SIG-M5 treated with dmso at 0.1 percent for 504 hours (cell line): ENCODE data around the gene CASP8.
A peak's percentile ranks its signal among the peaks of the same experiment; 100 is the strongest.

ENCODE experiments used
- DNase-seq: peaks from one replicate; lab custom pipeline; 2025; ENCODE audit not compliant: unreplicated experiment; lab: John Stamatoyannopoulos, UW

The CASP8 gene

DNA sequence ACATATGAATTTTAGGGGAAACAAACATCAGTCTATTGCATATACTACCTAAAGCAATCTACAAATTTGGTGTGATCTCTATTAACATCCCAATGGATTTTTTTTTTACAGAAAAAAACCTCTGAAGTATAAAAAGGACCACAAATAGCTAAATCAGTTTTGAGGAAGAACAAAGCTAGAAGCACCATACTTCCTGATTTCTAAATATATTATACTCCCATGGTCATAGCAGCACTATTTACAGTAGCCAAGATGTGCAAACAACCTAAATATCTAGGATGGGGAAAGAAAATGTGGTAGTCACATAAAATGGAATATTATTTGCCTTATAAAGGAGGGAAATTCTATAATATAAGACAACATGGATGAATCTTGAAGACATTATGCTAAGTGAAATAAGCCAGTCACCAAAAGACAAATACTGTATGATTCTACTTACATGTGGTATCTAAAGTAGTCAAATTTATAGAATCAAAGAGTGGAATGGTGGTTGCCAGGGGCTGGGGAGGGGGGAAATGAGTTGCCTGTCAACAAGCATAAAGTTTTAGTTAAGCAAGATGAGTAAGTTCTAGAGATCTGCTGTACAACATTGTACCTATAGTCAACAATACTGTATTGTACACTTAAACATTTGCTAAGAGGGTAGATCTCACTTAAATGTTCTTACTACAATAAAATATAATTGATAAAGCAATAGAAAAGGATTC lies 17.6 kb upstream of the CASP8 start:
- DNase-seq = peak; percentile 15

DNA sequence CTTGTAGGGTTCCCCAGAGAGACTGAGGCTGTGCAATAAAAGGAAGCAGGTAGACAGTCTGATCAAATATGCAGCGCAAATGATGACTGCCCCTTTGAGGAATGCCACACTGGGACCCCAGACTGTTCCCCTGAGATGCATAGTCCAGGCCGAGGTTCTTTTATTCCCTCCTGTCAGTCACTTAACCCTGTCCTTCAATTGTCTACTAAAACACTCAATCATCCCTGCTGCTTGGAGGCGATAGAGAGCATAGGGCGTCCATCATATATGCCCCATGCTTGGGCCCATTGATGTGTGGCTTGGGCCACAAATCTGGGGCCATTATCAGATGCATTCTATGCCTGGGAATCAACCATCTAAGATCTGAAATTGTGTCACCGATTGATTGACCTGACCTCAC lies 15.5 kb upstream of the CASP8 start:
- no peak for DNase-seq

DNA sequence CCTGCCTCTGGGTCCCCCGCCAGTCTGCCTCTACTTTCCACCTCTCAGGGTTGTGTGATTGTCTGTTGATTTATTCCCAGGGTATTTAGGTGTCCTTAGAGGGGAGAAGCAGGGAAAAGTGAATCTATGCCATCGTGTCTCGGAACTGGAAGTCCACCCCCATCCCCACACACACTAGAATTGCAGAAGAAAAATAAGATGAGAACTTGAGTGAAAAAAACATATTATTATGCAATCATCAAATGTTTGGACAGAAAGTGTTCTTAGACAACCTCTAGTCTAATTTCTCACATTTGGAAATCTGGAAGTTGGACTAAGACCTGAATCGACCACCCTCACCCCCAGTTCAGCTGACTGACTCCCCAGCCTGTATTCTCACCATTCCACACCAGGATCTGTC lies 14.1 kb upstream of the CASP8 start:
- DNase-seq = no peak

DNA sequence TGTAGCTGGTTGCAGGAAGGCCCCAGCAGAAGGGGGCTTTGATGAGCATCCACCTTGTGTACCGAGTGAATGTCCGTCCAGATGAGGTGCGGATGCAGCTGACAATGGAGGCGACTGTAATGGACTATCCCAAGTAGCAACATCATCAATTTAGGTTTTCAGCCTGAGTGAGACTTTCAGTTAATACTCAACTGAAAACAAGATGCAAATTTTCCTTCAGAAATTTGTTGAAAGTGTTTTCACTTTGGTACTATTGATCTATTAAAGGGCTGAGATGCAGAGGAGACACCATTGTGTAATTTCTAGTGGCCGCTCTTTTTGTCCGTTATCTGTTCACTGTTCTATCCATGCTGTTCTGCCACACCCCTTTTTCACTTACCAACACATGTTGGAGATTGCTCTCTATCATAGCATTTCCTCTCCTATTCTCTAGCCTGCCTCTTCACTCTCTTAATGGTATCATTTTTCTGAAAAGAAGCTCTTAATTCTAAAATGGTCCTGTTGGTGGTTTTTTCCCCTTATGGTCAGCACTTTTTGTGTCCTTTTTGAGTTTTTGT lies 12.0 kb upstream of the CASP8 start:
- DNase-seq = no peak

DNA sequence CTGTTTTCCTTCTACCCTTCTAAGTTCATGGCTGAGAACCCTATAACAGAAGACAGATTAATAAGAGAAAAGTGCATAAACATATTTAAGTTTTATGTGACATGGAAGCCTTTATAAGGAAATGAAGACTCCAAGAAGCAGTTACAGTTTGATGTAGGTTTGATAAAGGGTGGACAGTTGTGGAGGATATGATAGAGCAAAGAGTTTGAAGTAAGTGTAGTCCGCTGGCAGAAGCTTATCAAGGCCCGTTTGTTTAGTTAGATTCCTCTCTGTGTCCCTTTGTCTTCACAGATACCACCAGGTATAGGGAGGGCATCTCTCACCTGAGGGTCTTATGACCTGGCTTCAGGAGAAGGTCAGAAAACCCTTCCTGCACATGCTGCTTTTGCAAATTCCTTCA lies 10.4 kb upstream of the CASP8 start:
- no peak for DNase-seq

DNA sequence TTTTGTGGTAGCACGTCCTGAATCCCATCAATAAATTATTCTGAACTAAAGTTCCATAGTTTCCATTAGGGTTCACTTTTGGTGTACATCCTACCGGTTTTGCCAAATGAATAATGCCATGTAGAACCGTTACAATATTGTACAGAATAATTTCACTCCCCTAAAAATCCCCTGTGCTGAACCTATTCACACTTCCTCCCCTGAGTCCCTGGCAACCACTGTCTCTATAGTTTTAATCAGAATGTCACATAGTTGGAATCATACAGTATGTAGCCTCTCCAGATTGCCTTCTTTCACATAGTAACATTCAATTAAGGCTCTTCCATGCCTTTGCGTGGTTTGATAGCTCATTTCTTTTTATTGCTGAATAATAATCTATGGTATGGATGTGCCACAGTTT lies 9.6 kb upstream of the CASP8 start:
- DNase-seq = no peak

DNA sequence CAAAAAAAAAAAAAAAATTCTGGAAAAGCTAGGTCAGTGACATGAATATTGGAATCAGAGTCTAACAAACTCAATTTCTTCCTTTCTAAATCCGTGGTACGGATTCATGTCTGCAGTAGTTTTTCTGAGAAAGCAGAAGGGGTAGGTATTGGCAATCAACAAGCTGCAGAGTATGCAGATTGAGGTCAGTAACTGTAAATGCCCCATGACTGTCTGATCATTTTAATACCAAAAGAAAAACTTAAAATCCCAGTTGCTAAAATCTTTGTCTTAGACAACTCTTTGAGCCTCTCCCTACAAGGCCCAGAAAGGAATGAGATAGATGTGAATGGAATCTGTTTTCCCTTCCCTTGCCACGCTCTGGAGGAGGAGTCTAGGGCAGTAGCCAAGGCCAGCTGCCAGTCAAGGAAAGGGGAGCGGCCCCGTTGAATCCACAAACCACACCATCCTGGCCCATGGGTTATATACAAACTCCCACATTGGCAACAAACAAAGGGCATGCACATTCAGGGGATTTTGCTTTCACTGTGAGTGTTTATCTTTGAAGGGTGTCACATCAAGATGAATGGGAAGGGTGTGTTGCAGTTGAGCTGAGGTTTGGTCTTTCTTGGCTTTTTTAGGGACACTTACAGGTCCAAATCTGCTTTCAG lies 6.1 kb upstream of the CASP8 start:
- DNase-seq = no peak

DNA sequence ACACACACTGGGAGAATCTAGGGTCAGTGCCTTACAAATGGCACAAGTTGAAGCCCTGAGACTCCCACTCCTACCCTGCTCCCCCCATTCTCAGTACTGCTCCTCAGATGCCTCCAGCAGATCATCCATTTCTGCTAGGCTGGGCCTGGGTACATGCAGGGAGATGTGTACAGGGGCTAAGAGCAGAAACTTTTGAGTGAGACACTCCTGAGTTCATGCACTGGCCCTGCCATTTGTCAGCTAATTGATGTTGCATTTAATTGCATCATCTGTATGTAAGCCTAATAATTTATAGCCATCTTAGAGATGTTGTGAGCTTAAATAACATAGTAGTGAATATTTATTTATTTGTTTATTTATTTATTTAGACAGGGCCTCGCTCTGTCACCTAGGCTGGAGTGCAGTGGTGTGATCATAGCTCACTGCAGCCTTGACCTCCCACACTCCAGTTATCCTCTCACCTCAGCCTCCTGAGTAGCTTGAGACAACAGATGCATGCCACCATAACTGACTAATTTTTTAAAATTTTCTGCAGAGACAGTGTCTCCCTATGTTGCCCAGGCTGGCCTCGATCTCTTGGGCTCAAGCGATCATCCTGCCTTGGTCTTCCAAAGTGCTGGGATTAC lies 4.8 kb upstream of the CASP8 start:
- no peak for DNase-seq

DNA sequence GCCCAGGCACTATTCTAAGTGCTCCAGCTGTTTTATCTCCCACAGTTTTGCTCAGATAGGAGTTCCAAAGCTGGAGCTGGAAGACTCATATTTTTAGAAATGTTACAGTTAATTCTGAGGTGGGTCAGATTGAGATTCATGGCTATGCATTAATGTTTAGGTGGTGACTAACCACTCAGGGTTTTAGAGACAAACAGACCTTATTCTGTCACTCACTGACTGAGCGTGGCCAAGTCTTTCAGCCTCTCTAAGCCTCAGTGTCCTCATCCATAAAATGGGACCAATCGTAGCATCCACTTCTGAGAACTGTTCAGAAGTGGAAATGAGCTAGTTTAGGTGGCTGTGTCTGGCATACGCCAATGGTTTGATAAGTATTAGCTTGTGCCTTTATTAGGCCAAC lies 4.3 kb upstream of the CASP8 start:
- DNase-seq = no peak

DNA sequence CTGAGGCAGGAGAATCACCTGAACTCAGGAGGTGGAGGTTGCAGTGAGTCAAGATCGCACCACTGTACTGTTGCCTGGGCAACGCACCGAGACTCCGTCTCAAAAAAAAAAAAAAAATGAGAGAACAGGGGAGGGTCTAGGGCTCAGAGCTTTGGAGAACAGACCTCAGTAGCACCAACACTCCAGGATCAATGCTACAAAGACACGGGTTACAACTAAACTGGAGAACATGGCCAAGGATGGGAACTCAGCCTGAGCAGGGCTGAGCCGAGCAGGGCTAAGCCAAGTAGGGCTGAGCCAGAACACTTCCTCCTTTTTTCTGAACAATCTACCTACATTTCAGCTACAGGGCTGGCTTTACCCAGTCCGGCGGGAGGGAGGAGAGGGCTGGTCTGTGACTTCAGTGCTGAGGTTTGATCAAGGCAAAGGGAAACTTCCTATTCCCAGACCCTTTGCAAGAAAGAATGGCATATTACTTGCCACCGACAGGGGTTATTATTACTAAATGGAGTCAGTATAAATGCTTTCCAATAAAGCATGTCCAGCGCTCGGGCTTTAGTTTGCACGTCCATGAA lies 2.9 kb upstream of the CASP8 start:
- peak; percentile 96 for DNase-seq

DNA sequence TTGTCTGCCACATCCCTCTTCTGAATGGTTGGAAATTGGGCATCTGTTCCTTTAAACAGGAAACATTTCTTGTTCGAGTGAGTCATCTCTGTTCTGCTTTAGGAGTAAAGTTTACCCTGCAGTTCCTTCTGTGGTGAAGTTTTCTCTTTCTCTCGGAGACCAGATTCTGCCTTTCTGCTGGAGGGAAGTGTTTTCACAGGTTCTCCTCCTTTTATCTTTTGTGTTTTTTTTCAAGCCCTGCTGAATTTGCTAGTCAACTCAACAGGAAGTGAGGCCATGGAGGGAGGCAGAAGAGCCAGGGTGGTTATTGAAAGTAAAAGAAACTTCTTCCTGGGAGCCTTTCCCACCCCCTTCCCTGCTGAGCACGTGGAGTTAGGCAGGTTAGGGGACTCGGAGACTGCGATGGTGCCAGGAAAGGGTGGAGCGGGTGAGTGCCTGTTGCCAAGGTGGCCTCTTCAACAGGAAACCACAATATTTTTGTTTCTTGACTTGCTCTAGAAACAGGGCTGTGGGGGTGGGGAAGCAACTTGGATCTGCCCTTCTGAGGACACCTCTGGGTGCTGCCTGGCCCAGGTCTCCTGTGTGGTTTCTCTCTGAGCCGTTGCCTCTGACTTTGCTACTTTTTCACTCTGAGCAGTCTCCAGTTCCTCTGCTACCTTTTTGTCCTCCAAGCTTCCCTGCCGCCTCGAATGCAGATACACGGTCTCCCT lies 2.2 kb upstream of the CASP8 start:
- peak; percentile 96 for DNase-seq

DNA sequence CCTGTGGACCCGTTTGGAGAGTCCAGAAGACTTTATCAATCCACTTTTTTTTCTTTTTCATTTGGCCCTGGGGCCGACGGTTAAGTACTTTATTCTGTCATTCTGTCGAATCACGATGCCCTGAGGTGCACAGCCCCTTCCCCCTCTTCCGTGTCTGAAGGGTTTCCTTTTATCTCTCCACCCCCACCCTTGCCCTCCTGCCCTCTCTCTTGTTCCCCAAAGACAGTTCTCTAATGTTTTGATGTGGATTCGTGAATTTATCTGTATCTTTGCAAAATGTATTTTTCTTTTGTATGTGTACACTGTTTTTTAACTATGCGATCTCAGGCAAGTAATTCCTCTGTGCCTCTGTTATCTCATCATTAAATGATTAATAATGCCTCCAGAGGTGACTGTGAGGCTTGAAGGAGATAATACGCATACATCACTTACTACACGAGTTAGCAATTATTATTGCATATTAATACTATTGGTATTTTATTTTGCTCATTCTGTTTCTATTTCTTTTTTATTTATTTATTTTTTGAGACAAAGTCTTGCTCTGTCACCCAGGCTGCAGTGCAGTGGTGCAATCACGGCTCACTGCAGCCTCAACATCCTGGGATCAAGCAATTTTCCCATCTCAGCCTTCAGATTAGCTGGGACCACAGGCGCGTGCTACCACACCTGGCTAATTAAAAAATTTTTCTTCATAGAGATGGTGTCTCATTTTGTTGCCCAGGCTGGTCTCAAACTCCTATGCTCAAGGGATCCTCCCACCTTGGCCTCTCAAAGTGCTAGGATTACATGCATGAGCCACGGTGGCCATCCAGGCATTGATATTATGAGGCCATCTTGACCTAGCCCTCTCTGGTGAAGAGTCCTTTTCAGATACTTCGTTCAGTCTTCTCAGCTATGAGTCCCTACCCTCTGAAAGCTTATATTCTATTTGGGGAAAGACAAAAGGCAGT lies 1.4 kb upstream of the CASP8 start:
- peak; percentile 67 for DNase-seq

DNA sequence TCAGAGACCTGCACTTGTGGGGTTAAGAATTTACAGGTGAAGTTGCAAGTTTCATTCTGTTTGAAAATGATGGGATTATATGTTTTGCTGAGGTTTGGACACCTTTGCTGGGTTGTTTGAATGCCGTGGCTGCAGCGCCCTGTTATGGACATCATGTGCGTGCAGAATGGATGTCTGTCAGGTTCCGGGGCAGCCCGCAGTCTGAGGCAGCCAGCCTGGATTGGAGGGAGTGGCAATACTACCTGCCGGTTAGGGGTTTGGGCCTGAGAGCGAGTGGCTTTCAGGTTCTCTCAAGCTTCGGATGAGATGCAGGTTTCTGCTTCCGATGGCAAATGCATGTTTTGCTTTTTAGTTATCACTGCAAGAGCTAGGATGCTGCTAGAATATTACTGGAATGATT lies 1.1 kb downstream of the CASP8 start:
- no peak for DNase-seq

DNA sequence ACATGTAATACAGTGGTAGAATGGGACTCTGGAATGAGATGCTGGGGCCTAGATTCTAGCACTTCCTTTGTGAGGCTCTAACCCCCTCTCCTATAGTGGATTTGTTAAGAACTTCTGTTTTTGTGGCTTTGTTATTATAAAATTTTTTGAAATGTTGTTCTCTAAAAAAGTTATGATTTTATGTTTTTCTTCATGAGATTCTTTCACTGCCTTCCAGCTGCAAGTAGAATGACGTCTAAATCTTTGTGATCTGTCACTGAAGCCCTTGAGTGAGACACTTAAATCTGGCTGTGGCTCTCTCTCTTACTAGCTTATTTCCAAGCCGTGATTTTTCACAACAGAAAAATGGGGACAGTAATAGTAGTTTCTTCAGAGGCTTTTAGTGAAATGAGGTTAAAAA lies 1.6 kb downstream of the CASP8 start:
- peak; percentile 37 for DNase-seq

DNA sequence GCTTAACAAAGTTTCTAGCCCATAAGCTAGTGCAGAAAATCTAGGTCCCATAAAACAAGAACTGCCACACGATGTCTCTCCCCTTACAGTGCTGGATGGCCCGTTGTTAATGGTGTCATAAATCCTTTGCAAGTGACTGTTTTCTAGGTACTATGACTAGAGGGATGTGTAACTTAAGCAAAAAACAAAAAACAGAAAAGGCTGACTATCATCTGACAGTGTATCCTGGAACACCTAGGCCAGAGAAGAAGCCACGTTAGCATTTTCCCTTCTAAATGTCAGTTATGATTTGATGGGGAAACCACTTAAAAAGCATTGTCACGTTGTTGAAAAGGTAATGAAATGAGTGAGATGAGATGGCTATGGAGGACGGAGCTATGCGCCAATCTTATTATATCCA lies 2.4 kb downstream of the CASP8 start:
- DNase-seq = no peak

DNA sequence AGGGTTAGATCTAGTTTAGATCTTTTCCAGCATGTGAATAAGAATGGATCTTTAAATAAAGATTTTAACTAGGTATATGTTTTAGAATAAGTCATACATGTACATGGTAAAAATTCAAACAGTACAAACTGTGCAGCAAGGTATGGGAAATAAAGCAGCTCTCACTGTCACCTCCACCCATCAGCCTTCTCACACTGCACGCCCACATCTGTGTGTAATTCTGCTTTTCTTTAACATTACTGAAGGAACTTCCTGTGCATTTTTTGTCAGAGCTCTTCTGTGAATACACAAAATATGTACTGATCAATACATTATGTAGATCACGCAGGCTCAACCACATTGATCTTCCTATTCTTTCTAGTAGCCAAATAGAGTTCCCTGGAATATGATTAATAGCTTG lies 3.4 kb downstream of the CASP8 start:
- DNase-seq = no peak

DNA sequence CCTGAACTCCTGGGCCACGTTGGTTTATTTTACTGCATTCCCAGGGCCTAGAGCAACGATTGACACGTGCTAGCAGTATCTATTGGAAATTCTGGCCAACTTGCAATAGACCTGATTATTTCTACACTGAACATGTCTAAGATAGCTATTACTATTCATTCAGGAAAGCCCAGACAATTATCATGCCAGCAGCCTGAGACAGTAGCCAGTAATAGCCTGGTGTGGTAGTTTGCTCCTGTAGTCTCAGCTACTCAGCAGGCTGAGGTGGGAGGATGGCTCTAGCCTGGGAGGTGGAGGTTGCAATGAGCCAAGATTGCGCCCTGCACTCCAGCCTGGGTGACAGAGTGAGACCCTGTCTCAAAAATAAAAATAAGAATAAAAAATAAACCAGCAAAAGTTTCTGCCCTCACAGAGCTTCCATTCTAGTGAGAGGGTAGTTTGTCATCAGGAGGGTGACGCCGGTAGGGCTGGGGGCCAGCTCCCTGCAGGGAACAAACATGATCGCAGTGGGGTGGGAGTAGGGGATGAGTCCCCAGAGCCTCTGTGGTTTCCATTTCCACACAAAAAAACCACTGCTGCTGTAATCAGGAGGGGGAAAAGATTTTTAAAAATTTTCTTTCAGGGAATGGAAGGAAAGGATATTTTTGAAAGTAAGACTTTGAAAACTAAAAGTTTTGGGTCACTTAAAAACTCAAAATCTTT lies 4.3 kb downstream of the CASP8 start:
- no peak for DNase-seq

DNA sequence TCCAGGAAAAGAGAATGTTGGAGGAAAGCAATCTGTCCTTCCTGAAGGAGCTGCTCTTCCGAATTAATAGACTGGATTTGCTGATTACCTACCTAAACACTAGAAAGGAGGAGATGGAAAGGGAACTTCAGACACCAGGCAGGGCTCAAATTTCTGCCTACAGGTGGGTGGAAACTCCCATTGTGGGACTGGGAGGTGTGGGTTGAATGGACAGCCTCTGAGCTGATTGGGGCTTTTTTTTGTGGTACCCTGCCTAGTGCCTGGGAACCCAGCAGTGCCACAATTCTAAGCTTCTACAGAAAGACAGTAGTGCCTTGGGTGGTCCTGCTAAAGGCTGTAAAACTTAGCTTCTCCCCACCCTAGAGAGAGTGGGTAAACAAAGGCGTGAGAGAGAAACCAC lies 6.3 kb downstream of the CASP8 start:
- no peak for DNase-seq

DNA sequence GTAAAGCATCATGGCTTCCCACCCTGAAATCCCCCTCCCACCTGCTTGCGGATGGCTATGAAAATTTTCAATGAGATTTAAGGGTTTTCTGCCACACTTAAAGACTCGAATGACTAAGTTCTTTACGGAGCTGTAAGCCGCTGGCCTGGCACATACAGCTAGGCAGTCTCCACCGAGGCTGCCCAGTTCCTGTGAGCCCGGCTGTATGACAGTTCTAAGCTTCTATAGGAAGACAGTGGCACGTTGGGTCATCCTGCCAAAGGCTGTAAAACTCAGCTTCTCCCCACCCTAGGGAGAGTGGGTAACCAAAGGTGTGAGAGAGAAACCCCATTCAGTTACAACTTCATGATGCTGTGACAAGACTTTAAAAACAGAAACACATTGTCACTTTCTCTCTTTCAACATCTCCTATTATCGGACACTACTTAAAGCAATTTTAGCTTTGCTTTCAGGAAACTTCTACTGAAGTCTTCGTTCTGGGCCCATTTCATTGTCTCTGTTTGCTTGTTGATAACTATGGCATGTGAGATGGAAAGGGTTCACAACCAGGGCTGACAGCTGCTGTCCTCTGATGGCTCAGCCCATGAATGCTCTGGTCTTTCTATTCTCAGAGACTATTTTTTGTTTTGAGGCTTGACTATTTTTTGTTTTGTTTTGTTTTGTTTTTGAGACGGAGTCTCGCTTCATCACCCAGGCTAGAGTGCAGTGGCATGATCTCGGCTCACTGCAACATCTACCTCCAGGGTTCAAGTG lies 7.1 kb downstream of the CASP8 start:
- no peak for DNase-seq
